PC-3 (cell line): ENCODE results near the gene PCSK1N.
"Not testable (repeated sequence)": the region's sequence is repeated elsewhere in the genome, so short reads cannot be mapped to it uniquely, and the experiment has no call there.

ENCODE experiments used
- CTCF ChIP-seq: fragments of 300-600 bp; sonication (generic); conservative IDR thresholded peaks from 2 replicates; pipeline ENCODE4 v1.5.1; 2017; ENCODE audit warnings: antibody characterized with exemption, low read depth, mild to moderate bottlenecking, low read length
- EZH2phosphoT487 ChIP-seq: fragments of 300-600 bp; sonication (generic); IDR thresholded peaks from 2 replicates; pipeline ENCODE4 v1.6.1; 2018; ENCODE audit warnings: mild to moderate bottlenecking, antibody characterized with exemption, low read length, borderline replicate concordance

DNA sequence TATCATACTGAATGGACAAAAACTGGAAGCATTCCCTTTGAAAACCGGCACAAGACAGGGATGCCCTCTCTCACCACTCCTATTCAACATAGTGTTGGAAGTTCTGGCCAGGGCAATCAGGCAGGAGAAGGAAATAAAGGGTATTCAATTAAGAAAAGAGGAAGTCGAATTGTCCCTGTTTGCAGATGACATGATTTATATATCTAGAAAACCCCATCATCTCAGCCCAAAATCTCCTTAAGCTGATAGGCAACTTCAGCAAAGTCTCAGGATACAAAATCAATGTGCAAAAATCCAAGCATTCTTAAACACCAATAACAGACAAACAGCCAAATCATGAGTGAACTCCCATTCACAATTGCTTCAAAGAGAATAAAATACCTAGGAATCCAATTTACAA is 36.6 kb upstream of the PCSK1N start:
- not testable (repeated sequence) for TF ChIP-seq CTCF, EZH2phosphoT487
